OCI-LY1 (cell line): ENCODE measurements around the gene TET2.

ENCODE experiments used
- CTCF ChIP-seq: fragments of 200-600 bp; sonication (generic), shearing (Covaris generic); IDR thresholded peaks from 2 replicates; pipeline ENCODE4 v1.5.1; 2017; ENCODE audit warnings: mild to moderate bottlenecking, antibody characterized with exemption, low read length, moderate library complexity, mixed read lengths
- EZH2 ChIP-seq: fragments of 200-600 bp; sonication (generic), shearing (Covaris generic); IDR thresholded peaks from 2 replicates; pipeline ENCODE4 v1.8.0; 2017; ENCODE audit warnings: borderline replicate concordance, mixed run types, mild to moderate bottlenecking, antibody characterized with exemption, low read length, moderate library complexity, mixed read lengths

- TF ChIP-seq EZH2 (no peak), CTCF (no peak)
Measured at GRCh38 chr4:105232374-105232773, 85.7 kb downstream of the TET2 start.
